Activated T-helper 1 cell treated with anti-CD3 and anti-CD28 coated beads, Interleukin-2, amount 50 U/mL, for 16 hours (primary cell): Measurements from ENCODE around the gene CYB5RL.
"Not testable (repeated sequence)": the region's sequence is repeated elsewhere in the genome, so short reads cannot be mapped to it uniquely, and the experiment has no call there.

Source experiments
- DNase-seq, 2 donors: peaks; one replicate each; pipeline ENCODE4 v3.0.0-alpha.2; 2020; ENCODE audit warnings: low read depth in 1 of 2, low spot score in 1 of 2

Gene CYB5RL

DNA sequence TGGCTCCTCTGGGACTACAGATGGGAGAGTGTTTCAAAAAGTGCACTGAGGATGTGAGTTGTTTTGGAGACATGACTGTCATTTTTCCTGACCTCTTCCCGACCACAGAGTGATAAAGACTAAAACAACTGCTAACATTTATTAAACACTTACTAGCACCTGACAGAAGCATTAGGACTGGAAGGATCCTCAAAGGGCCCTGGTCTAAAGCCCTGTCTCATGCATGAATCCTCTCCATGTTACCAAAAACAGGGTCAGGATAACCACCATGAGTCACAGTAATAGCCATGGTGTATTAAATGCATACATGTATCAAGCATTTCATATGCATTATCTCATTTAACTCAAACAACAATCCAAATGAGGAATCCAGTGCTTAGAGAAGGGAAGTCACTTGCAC, 11.5 kb downstream of the CYB5RL start:
- DNase-seq: no peak

- no peak for DNase-seq
Measured at GRCh38 chr1:54186056-54186455, 13.8 kb downstream of the CYB5RL start.

- DNase-seq: no peak
Measured at GRCh38 chr1:54180701-54181360, 19.0 kb downstream of the CYB5RL start.

DNA sequence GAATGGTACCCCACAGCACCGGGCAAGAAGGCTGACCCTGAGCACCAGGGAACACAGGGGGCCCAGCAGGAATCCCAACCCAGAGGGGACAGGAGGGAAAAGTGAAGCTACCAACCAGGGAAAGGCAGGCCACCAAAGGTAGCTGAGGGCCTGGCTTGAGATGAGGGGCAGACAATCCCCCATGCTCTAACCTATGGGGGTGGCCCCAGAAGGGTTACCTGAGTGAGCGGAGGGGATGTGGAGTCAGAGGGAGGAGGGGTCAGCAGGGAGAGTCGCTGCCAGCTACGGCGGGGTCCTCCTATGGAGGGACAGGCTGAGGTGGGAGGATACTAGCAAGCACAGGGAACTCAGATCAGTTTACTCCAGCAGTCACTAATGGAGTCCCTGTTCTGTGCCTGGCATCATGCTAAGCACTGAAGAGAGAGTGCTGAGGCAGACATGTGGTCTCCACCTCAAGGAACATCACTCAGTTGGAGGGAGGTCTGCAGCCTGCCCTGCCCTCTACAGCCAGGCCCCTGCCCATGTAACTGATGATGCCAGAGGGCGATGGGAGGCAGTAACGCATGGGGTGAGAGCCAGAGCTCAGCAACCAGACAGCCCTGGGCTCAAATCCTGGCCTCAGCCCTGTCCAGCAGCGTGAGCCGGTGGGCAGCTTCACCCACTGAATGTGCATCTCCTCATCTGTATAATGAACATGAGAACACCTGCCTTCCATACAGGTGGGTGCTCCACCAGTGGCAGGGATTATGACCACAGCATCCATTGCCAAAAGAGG, 21.3 kb downstream of the CYB5RL start:
- no peak for DNase-seq

GRCh38 chr1:54177726-54178125, 22.1 kb downstream of the CYB5RL start:
- no peak for DNase-seq

DNA sequence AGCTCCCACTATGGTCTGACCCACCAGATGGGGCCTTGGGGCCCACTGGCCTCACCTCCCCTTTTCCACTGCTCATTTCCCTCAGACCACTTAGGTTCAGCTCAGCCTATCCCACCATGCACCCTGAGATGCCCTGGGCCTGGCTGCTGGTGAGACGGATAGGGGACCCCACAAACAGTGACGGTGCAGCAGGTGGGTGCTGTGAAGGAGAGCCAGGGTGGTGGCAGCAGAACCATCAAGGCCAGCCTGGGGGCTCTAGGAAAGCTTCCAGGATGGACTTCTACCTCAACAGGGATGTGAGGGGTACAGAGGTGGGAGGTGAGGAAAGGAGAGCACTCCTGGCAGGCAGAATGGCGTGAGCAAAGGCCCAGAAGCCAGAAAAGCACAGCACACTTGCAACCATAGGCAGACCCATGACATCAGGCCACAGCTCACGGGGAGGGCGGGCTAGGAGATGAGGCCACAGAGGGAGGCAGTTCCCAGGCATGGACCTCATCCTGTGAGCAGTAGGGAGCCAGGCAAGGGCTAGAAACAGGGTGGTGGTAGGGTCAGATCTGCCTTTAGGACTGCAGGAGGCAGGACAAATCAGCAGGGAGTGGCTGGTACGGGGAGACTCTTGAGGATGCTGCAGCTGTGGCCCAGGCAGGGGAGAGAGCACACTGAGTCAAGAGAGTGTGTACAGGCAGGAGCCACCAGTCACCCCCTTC, 23.1 kb downstream of the CYB5RL start:
- DNase-seq: no peak

- DNase-seq: no peak
Measured at GRCh38 chr1:54174106-54174505, 25.7 kb downstream of the CYB5RL start.

DNA sequence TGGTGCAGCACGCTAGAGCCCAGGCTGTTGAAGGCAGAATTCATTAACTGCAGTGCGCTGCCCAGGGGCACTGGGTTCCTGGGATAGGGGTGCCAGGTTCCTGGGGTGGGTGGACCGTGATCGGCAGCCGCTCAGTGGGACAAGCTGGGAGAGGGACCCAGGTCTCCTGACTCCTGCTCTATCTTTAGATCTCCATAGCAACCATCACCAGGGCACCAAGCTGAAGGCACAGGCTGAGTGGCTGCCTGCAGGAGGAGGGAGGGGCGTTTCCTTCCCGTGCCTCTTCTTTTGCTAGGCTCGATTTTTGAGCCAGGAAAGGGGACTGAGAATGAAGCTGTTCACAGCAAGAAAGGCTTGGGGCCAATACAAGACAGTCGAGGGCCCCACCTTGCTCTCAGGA, 26.1 kb downstream of the CYB5RL start:
- DNase-seq: no peak

DNA sequence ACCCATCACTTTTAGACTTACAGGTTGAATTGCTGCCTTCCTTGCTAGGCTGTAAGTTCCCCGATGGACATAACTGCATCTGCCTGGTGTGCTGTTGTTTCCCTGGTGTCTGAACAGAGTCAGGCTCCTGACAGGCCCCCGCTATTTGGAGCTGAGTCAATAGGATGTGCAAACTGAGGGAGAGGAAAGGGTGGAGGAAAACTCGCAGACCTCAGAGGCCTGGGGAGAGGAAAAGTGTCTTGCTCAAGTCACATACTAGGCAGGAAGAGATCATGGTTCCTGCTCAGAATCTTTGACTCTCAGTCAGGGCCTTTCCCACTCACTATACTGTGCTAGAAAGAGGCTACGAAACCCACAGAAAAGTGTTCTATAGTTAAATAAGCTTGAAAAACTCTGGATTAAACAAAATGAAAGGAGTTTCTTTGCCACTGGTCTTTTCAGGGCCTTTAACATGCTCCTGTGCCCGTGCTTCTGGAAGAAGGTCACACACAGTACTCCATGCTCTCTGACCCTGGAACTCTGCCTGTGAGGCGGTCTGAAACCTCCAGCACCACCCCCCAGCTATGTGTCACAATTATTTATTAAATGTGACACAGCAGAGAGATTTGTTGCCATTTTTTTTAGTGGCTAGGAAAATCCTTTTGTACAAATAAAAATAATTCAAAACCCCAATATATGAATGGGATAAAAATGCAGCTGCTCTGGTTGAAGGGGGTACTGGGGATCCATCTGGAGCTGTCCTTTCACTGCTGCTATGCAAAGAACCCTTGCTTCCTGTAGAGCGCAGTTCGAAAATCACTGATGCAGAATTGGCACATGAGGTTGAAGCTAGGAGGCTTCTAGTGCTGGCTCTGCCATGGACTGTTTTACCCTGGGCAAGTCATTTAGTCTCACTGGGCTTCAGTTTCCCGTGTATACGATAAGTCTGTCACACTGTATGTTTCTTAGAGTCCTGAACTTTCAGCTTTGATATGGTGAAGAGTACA, 26.9 kb downstream of the CYB5RL start:
- no peak for DNase-seq

GRCh38 chr1:54171606-54172005, 28.2 kb downstream of the CYB5RL start:
- DNase-seq: no peak

DNA sequence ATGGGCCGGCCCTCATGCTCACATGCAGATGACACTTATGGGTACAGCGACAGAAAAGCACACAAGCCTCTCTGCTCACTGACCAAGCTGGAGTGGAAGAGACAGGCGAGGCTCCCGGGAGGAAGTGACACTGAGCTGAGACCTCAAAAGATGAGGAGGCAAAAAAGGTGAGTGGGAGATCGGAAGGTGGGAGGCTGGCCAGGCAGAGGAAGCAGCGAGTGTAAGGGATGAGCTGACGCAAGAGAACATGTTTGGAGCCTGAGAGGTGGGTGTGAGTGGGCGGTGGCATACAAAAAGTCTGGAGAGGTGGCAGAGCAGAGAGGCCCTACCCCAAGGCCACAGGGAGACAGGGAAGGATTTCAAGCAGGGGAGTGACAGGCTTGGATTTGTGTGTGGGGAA, 28.8 kb downstream of the CYB5RL start:
- no peak for DNase-seq

DNA sequence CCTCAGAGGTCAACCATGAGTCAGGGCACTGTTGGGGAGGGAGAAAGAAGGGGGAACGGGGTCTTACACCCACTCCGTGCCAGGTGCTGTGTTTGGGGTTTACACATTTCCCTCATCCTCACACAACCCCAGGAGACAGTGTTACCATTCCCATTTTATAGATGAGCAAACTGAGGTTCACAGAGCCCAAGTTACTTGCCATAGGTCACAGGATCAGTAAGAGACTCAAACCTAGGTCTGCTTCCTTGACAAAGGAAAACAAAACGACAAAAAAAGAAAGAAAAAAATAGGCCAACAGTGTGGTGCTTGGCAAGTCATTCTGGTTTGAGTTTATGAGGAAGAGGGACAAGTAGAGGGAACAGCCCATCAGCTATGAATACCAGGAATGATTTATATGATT, 30.8 kb downstream of the CYB5RL start:
- DNase-seq: no peak

GRCh38 chr1:54168206-54168965, 31.4 kb downstream of the CYB5RL start:
- DNase-seq: no peak

GRCh38 chr1:54167422-54168139, 32.2 kb downstream of the CYB5RL start:
- DNase-seq: no peak

DNA sequence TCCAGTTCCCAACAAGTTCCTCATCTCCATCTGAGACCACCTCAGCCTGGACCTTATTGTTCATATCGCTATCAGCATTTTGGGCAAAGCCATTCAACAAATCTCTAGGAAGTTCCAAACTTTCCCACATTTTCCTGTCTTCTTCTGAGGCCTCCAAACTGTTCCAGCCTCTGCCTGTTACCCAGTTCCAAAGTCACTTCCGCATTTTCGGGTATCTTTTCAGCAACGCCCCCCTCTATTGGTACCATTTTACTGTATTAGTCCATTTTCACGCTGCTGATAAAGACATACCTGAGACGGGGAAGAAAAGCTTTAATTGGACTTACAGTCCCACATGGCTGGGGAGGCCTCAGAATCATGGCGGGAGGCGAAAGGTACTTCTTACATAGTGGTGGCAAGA, 33.5 kb downstream of the CYB5RL start:
- not testable (repeated sequence) for DNase-seq

GRCh38 chr1:54165146-54165545, 34.7 kb downstream of the CYB5RL start:
- DNase-seq: no peak

DNA sequence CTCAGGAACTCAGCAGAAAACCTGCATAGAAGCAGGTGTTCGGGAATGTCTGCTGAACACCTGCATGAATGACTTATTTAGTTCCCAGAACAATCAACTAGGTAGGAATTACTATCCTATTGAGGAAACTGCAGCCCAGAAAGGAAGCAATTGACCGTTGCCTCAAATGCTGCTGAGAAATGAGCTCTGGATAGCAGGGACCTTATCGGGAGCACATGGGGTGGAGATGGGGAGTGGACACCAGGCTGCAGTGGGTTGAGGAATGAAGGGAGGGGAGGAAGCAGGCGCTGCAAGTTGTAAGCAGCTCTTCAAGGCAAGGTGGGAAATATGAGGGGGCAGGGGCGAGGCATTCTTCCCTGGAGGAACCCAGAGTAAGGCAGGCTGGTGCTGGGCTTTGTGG, 36.3 kb downstream of the CYB5RL start:
- no peak for DNase-seq

DNA sequence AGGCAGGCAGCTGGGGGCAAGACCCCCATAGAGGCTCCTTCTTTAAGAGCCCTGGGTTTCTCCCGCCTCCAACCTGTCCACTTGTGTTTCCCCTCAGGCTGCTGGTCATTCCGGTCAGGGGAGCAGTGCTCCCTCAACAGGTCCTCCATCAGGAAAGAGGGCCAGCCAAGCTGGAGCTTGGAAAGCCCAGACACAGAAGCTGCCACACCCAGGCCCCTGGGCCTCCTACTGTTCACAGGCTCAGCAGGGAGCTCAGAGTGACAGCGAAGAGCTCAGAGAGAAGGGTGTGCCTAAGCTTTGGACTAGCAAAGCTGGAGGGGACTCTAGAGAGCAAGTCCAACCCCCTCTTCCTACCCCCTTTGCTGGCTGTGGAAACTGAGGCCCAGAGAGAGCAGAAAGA, 36.8 kb downstream of the CYB5RL start:
- DNase-seq: no peak

- DNase-seq: no peak
Measured at GRCh38 chr1:54161495-54162168, 38.2 kb downstream of the CYB5RL start.
